ENCODE data around the gene GRID2.

GRCh38 chr4:93436000-93436626 is 1132.3 kb downstream of the GRID2 start:
- TF ChIP-seq CTCF (conservative IDR thresholded peaks at IDR 0.05; ENCODE audit: low read depth, low read length): no peak
- TF ChIP-seq, protein P1, sequence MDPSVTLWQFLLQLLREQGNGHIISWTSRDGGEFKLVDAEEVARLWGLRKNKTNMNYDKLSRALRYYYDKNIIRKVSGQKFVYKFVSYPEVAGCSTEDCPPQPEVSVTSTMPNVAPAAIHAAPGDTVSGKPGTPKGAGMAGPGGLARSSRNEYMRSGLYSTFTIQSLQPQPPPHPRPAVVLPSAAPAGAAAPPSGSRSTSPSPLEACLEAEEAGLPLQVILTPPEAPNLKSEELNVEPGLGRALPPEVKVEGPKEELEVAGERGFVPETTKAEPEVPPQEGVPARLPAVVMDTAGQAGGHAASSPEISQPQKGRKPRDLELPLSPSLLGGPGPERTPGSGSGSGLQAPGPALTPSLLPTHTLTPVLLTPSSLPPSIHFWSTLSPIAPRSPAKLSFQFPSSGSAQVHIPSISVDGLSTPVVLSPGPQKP (IDR thresholded peaks at IDR 0.05; ENCODE audit: borderline replicate concordance, low read depth, low read length): no peak
- TF ChIP-seq CEBPB (IDR thresholded peaks at IDR 0.05; ENCODE audit: low read depth, low read length): no peak
- TF ChIP-seq POLR2A (IDR thresholded peaks at IDR 0.05; ENCODE audit: low read depth, low read length): no peak
- TF ChIP-seq RAD21 (IDR thresholded peaks at IDR 0.05; ENCODE audit: low read length): no peak
- TF ChIP-seq FOS (IDR thresholded peaks at IDR 0.05; ENCODE audit: low read depth, low read length): no peak
- no peak for TF ChIP-seq MAZ (IDR thresholded peaks at IDR 0.05; ENCODE audit: borderline replicate concordance, low read depth, low read length)
- TF ChIP-seq USF2 (IDR thresholded peaks at IDR 0.05; ENCODE audit: low read depth, low read length): no peak
- TF ChIP-seq RFX5 (IDR thresholded peaks at IDR 0.05; ENCODE audit: low read depth, low read length): no peak
